T-cell (primary cell): Measurements from ENCODE around the gene DSTN. TPM values are rescaled to one million over a fixed set of nuclear protein-coding genes. Genes with fewer than 3 reads are reported as not detected.

Source experiments
- ATAC-seq, 4 experiments: fragments of 200-7000 bp in 3 of 4; fragments of 150-1000 bp in 1 of 4; cut with Tn5 transposase; replicated peaks in 1 of 4; 1 replicate in 3 of 4; 2 replicates in 1 of 4; pipeline ENCODE4 v1.10.0; 2021; ENCODE audit warnings: moderate library complexity in 3 of 4, mild to moderate bottlenecking in 2 of 4, moderate number of reproducible peaks in 1 of 4
- CTCF ChIA-PET, 2 donors: fragments of 300-600 bp; sonication (Branson Sonifier 250); formaldehyde crosslinking; loops; one replicate each; lab custom pipeline; 2022; ENCODE audit warnings: antibody characterized with exemption in 2 of 2; lab: Charles Lee
- POLR2A ChIA-PET, 2 donors: fragments of 300-600 bp; sonication (Branson Sonifier 250); formaldehyde crosslinking; loops; one replicate each; lab custom pipeline; 2022; ENCODE audit warnings: antibody characterized with exemption in 2 of 2; lab: Charles Lee
- DNase-seq, 35 experiments: peaks; one replicate each; pipeline versions ENCODE4 v3.0.0 to v3.0.0-alpha.2; 2013 to 2023
- H3K27ac ChIP-seq: one replicate; pipeline ENCODE4 v1.5.1; 2013; ENCODE audit warnings: low read length
- H3K27me3 ChIP-seq, 2 experiments: replicated peaks in 1 of 2; 1 replicate in 1 of 2; 2 replicates in 1 of 2; pipeline versions ENCODE4 v1.6.1 to v1.7.0; 2013; ENCODE audit warnings: low read length in 1 of 2, mixed read lengths in 1 of 2; ENCODE audit not compliant: control insufficient read depth in 2 of 2, insufficient read depth in 2 of 2; ENCODE audit errors: extremely low read depth in 1 of 2
- H3K36me3 ChIP-seq, 2 donors: 1 replicate in 1 of 2; 2 replicates in 1 of 2; pipeline versions ENCODE4 v1.6.1 to v1.7.0; 2013; ENCODE audit warnings: low read length in 1 of 2; ENCODE audit not compliant: control insufficient read depth in 2 of 2, insufficient read depth in 1 of 2; ENCODE audit errors: extremely low read depth in 1 of 2
- H3K4me1 ChIP-seq, 2 experiments: 1 replicate in 1 of 2; 2 replicates in 1 of 2; pipeline versions ENCODE4 v1.6.1 to v1.7.0; 2013; ENCODE audit warnings: low read length in 2 of 2, mixed read lengths in 1 of 2; ENCODE audit not compliant: insufficient read depth in 2 of 2, control insufficient read depth in 1 of 2; ENCODE audit errors: extremely low read depth in 1 of 2
- H3K4me3 ChIP-seq, 2 donors: 1 replicate in 1 of 2; 2 replicates in 1 of 2; pipeline versions ENCODE4 v1.5.1 to v1.7.0; 2013; ENCODE audit warnings: mild to moderate bottlenecking in 2 of 2, low read length in 1 of 2, moderate library complexity in 1 of 2; ENCODE audit not compliant: control insufficient read depth in 1 of 2; ENCODE audit errors: extremely low read depth in 1 of 2
- H3K9me3 ChIP-seq: 2 replicates; pipeline ENCODE4 v1.7.0; 2013
- H3K27ac Mint-ChIP-seq, 2 donors: one replicate each; pipeline ENCODE4 v1.8.0; 2020 to 2021; ENCODE audit warnings: mild to moderate bottlenecking in 2 of 2, mixed read lengths in 2 of 2
- H3K27me3 Mint-ChIP-seq, 2 donors: one replicate each; pipeline ENCODE4 v1.8.0; 2021 to 2022; ENCODE audit warnings: mixed read lengths in 2 of 2
- H3K36me3 Mint-ChIP-seq: one replicate; pipeline ENCODE4 v1.8.0; 2021; ENCODE audit warnings: mixed read lengths
- H3K4me1 Mint-ChIP-seq, 3 donors: one replicate each; pipeline ENCODE4 v1.8.0; 2020 to 2022; ENCODE audit warnings: mixed read lengths in 3 of 3, mild to moderate bottlenecking in 1 of 3
- H3K4me3 Mint-ChIP-seq, 3 donors: one replicate each; pipeline ENCODE4 v1.8.0; 2020 to 2022; ENCODE audit warnings: mild to moderate bottlenecking in 3 of 3, mixed read lengths in 3 of 3, moderate library complexity in 3 of 3
- H3K9me3 Mint-ChIP-seq, 3 donors: one replicate each; pipeline ENCODE4 v1.8.0; 2020 to 2022; ENCODE audit warnings: mixed read lengths in 3 of 3
- WGBS: methylation state at CpG from one replicate; pipeline ENCODE4 v1.1.5; 2013; ENCODE audit warnings: missing lambda C conversion rate; ENCODE audit not compliant: insufficient coverage; 5-methylcytosine and 5-hydroxymethylcytosine counted together
- total RNA-seq, 35 experiments: library from RNA in 6 of 35; stranded (reverse) in 6 of 35; fragments of 120-200 nt in 1 of 35; gene quantifications; one replicate each; pipeline versions ENCODE4 v1.2.1 to v1.2.4 and lab custom pipeline; 2013 to 2026

The DSTN gene
- total RNA-seq, 5 donors from 2014 or later (not counting 1 experiment from before 2014, with no cell fraction given): 36.3 to 41.7 (median 41.3) TPM

DNA sequence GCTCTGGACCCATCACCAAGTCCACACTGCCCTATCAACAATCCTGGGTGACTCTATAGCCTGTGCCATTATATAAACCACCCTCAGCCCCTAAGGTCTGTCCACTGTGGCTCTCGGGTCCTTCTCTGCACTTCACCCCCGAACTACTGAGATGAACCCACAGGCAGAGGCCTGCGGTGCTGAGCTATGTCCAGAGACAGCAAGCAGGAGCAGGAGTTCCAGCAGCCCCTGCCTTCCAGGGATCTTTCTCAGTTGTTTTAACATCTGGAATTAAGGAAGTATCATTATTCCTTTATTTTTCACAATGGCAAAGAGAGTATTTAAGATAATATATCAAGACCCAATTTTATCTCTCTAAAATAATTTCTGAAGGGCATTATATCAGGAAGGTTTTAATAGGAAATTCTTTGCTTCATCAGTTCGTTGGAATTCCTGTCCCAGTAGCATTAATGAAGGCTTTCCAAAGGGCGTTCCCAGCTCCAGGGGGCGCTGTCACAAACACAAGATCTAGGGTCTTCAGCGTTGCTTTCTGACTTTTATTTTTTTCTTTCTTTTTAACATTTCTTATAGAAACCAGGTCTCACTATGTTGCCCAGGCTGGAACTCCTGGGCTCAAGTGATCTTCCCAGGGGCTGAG lies 84.9 kb downstream of the DSTN start:
- Histone ChIP-seq H3K36me3 (peaks cover 0 to 11% of the 10 kb centered on the region in 2 donors), H3K4me3 (no peak overlapping the region), H3K9me3 (no peaks in the 10 kb centered on the region), H3K27ac (no peak overlapping the region), H3K27me3 (no peaks in the 10 kb centered on the region), H3K4me1 (no peaks in the 10 kb centered on the region)
- Mint-ChIP-seq H3K27me3 (no peaks in the 10 kb centered on the region), H3K4me1 (peaks cover 0 to 12% (median 2%) of the 10 kb centered on the region in 3 donors), H3K36me3 (peaks cover 26% of the 10 kb centered on the region), H3K27ac (no peak overlapping the region), H3K4me3 (no peak overlapping the region), H3K9me3 (no peaks in the 10 kb centered on the region)
- CTCF ChIA-PET: interaction anchor here (0.7 to 0.8 kb wide), 2 partner anchors 10 to 28 kb away, joined by 3 read pairs; no protein-coding TSS in a partner anchor
- 89% methylated on average over 3 of the region's 7 CpGs for WGBS
- ATAC-seq: no peak
- peak in 5 of 35 experiments; percentile 9 to 40 (median 19) for DNase-seq
- POLR2A ChIA-PET: interaction anchor here in 1 of 2 donors (0.6 kb wide), 1 partner anchor 482 kb away, joined by 4 read pairs; no protein-coding TSS in a partner anchor

DNA sequence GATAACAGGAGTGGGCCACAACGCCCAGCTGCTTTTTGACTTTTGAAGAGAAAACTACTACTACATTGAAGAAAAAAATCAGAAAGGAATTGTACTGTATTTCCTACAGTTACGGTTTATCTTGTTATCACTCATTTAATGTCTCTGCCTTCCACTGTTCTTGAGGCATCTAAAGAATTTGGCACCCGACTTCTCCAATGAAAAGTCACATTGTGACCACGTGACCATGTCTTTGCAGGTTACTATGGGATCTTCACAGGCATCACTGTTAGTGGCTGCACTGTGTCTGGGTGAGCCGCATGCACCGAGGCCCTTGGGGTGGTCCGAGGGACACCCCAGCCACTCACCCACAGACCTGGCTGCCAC lies 85.4 kb downstream of the DSTN start:
- ATAC-seq: no peak
- Histone ChIP-seq H3K27ac (no peak overlapping the region), H3K4me3 (no peak overlapping the region), H3K27me3 (no peaks in the 10 kb centered on the region), H3K36me3 (peaks cover 0 to 14% of the 10 kb centered on the region in 2 donors), H3K9me3 (no peaks in the 10 kb centered on the region), H3K4me1 (no peaks in the 10 kb centered on the region)
- no peak for DNase-seq
- Mint-ChIP-seq H3K27me3 (no peaks in the 10 kb centered on the region), H3K4me3 (no peak overlapping the region), H3K27ac (no peak overlapping the region), H3K9me3 (no peaks in the 10 kb centered on the region), H3K4me1 (peaks cover 0 to 11% (median 0%) of the 10 kb centered on the region in 3 donors), H3K36me3 (peaks cover 29% of the 10 kb centered on the region)
- 100% methylated on average over 2 of the region's 7 CpGs for WGBS
- ChIA-PET CTCF (interaction anchor here in 1 of 2 donors (1.0 to 1.5 kb wide), 2 partner anchors 9 to 28 kb away, joined by 3 to 4 read pairs; no protein-coding TSS in a partner anchor), POLR2A (no interaction called here)

GRCh38 chr20:17655865-17656479 lies 86.1 kb downstream of the DSTN start:
- 80% methylated on average over 7 of the region's 11 CpGs for WGBS
- CTCF ChIA-PET: interaction anchor here (0.5 to 1.5 kb wide), 3 partner anchors 9 to 361 kb away, joined by 3 to 4 read pairs (median 3); no protein-coding TSS in a partner anchor
- no peaks in the 10 kb centered on the region for H3K9me3 ChIP-seq

DNA sequence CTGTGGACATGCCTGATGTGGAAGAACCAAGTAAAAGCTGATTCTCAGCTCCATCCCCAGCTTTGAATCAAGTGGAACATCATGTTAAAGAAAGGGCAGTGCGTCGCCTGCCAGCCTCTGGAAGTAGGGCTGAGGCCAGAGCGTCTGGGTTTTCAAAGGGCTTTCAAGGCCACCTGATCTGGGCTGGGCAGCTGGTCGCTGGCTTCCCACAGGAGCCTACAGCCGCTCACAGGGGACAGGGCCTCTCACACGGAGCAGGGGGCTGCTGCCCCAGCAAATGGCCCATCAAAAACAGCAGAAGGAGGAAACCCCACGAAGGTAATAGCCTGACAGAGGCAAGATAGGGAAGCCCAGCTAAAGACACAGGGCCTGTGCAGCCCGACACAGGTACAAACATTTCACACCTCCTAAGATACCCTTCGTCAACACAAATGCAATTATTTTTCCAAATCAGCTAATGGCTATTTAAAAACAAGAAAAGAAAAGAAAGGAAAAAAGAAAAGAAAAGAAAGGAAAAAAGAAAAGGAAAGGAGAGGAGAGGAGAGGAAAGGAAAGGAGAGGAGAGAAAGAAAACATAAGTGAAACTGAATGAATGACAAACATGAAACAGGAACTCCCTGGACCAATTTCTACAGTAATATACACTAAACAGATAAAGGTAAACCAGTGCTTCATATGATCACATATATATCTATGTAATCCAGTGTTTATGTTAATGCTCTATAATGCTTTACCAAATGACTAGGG lies 87.4 kb downstream of the DSTN start:
- peaks cover 0 to 18% (median under 1%) of the 10 kb centered on the region in 3 donors for H3K4me1 Mint-ChIP-seq
- peaks cover 33% of the 10 kb centered on the region for H3K36me3 Mint-ChIP-seq
- POLR2A ChIA-PET: no interaction called here
- Histone ChIP-seq H3K4me1 (peaks cover 0 to under 1% of the 10 kb centered on the region in 2 experiments), H3K27me3 (no peaks in the 10 kb centered on the region), H3K4me3 (no peak overlapping the region), H3K27ac (no peak overlapping the region), H3K9me3 (no peaks in the 10 kb centered on the region), H3K36me3 (peaks cover 0 to 14% of the 10 kb centered on the region in 2 donors)
- no peaks in the 10 kb centered on the region for H3K27me3 Mint-ChIP-seq
- 98% methylated on average over 6 of the region's 9 CpGs for WGBS
- CTCF ChIA-PET: interaction anchor here in 1 of 2 donors (0.5 to 0.7 kb wide), 2 partner anchors 93 to 281 kb away, joined by 3 read pairs; no protein-coding TSS in a partner anchor
- no peak overlapping the region for H3K4me3 Mint-ChIP-seq
- H3K27ac Mint-ChIP-seq: no peak overlapping the region
- no peak for ATAC-seq
- H3K9me3 Mint-ChIP-seq: no peaks in the 10 kb centered on the region
- DNase-seq: no peak

More at GRCh38 chr20:17655865-17656479, 86.1 kb downstream of the DSTN start:
- Histone ChIP-seq H3K36me3 (peaks cover 0 to 14% of the 10 kb centered on the region in 2 donors), H3K27me3 (no peaks in the 10 kb centered on the region), H3K4me1 (no peaks in the 10 kb centered on the region), H3K4me3 (no peak overlapping the region), H3K27ac (no peak overlapping the region)
- Mint-ChIP-seq H3K4me3 (no peak overlapping the region), H3K36me3 (peaks cover 33% of the 10 kb centered on the region), H3K9me3 (no peaks in the 10 kb centered on the region), H3K4me1 (peaks cover 0 to 12% (median 0%) of the 10 kb centered on the region in 3 donors), H3K27ac (no peak overlapping the region), H3K27me3 (no peaks in the 10 kb centered on the region)
- POLR2A ChIA-PET: no interaction called here
- DNase-seq (no peak), ATAC-seq (no peak)

- Histone ChIP-seq H3K9me3 (no peaks in the 10 kb centered on the region), H3K4me1 (peaks cover 0 to 4% of the 10 kb centered on the region in 2 experiments), H3K4me3 (no peak overlapping the region), H3K27ac (no peak overlapping the region), H3K36me3 (peaks cover 0 to 14% of the 10 kb centered on the region in 2 donors), H3K27me3 (no peaks in the 10 kb centered on the region)
- WGBS: 98% methylated on average over 8 of the region's 9 CpGs
- no peaks in the 10 kb centered on the region for H3K27me3 Mint-ChIP-seq
- peaks cover 0 to 23% (median 4%) of the 10 kb centered on the region in 3 donors for H3K4me1 Mint-ChIP-seq
- no peak overlapping the region for H3K27ac Mint-ChIP-seq
- POLR2A ChIA-PET: no interaction called here
- no peak overlapping the region for H3K4me3 Mint-ChIP-seq
- H3K9me3 Mint-ChIP-seq: no peaks in the 10 kb centered on the region
- CTCF ChIA-PET: interaction anchor here (0.5 to 0.7 kb wide), 2 partner anchors 94 to 277 kb away, joined by 3 read pairs; no protein-coding TSS in a partner anchor
- ATAC-seq (no peak), DNase-seq (no peak)
- H3K36me3 Mint-ChIP-seq: peaks cover 33% of the 10 kb centered on the region
Observed at GRCh38 chr20:17657898-17658647, 88.2 kb downstream of the DSTN start.
